Ectodermal cell (in vitro differentiated cells): Measurements from ENCODE around the gene PIK3IP1.
"Not testable (repeated sequence)": the region's sequence is repeated elsewhere in the genome, so short reads cannot be mapped to it uniquely, and the experiment has no call there.

ENCODE experiments used
- H3K27ac ChIP-seq: 2 replicates; pipeline ENCODE4 v1.7.0; 2013; ENCODE audit warnings: mild to moderate bottlenecking, low read depth, low read length; ENCODE audit not compliant: insufficient read depth, poor library complexity, severe bottlenecking
- H3K27me3 ChIP-seq: 2 replicates; pipeline ENCODE4 v1.7.0; 2013; ENCODE audit warnings: mild to moderate bottlenecking, low read length; ENCODE audit not compliant: insufficient read depth, control insufficient read depth, poor library complexity, severe bottlenecking
- H3K36me3 ChIP-seq: one replicate; pipeline ENCODE4 v1.7.0; 2013; ENCODE audit warnings: low read length; ENCODE audit not compliant: control insufficient read depth, insufficient read depth
- H3K4me1 ChIP-seq: one replicate; pipeline ENCODE4 v1.7.0; 2013; ENCODE audit warnings: low read length; ENCODE audit not compliant: control insufficient read depth, insufficient read depth
- H3K4me3 ChIP-seq: 2 replicates; pipeline ENCODE4 v1.7.0; 2013; ENCODE audit warnings: low read depth, low read length, control low read depth; ENCODE audit not compliant: insufficient read depth
- H3K9me3 ChIP-seq: 2 replicates; pipeline ENCODE4 v1.7.0; 2013; ENCODE audit warnings: mild to moderate bottlenecking, low read length, moderate library complexity; ENCODE audit not compliant: control insufficient read depth
- WGBS, 2 experiments: methylation state at CpG; one replicate each; pipeline ENCODE4 v1.1.7; 2013; ENCODE audit warnings: missing lambda C conversion rate in 2 of 2; 5-methylcytosine and 5-hydroxymethylcytosine counted together

PIK3IP1 gene

DNA sequence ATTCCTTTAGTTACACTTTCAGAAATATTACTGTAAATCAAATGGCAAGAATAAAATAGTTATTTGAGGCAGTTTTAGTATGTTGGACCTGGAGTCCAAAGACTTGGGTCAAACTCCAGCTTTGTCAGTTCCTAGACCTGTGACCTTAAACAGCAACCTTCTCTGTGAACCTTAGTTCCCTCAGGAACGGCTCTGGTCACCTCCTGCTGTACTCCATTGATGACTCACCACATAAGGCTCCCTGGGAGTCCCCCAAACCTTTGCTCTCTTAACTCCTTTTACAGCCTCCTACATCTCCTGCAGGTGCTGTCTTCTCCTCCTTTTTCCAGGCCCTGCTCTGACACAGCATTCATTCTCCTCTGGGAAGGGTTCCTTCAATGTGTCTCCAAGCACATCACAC lies 51.1 kb downstream of the PIK3IP1 start:
- no peaks in the 10 kb centered on the region for H3K9me3 ChIP-seq
- H3K36me3 ChIP-seq, result no peaks in the 10 kb centered on the region
- H3K4me3 ChIP-seq, result no peak overlapping the region
- H3K4me1 ChIP-seq, result peaks cover 12% of the 10 kb centered on the region
- WGBS, 2 experiments, result 51 to 69% methylated on average over 1 of the region's 1 CpG
- H3K27ac ChIP-seq, result no peak overlapping the region
- H3K27me3 ChIP-seq, result no peaks in the 10 kb centered on the region

DNA sequence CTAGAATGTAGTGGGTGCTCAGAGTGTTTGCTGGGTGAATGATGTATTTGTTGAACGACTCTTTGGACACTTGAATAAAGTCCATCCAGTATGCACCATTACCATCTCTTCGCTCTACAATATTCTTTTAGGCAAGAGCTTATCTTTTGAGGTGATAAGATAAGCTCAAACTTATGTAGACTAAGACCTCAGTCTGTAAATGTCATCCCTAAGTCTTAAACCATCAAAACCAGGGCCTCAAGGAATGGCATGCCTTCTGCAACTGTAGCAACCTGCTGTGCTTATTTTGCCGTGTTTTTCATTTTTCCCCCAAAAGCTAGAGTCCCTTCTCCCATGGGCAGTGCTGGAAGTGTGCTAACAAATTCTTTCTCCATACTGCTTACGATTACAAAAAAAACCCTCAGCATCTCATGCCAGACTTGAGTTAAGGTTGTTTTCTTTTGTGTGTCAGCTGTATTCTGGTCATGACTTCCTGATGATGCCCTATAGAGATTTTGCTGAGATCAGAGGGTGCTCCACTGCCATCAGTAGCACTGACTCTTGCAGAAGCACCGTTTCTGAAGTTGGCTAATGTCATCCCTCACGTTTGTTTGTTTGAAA lies 52.4 kb downstream of the PIK3IP1 start:
- no peak overlapping the region for H3K4me3 ChIP-seq
- WGBS, 2 experiments, result 93 to 96% methylated on average over 5 to 6 of the region's 6 CpGs
- no peaks in the 10 kb centered on the region for H3K36me3 ChIP-seq
- peaks cover 12% of the 10 kb centered on the region for H3K4me1 ChIP-seq
- no peaks in the 10 kb centered on the region for H3K9me3 ChIP-seq
- H3K27me3 ChIP-seq, result no peaks in the 10 kb centered on the region
- no peak overlapping the region for H3K27ac ChIP-seq

DNA sequence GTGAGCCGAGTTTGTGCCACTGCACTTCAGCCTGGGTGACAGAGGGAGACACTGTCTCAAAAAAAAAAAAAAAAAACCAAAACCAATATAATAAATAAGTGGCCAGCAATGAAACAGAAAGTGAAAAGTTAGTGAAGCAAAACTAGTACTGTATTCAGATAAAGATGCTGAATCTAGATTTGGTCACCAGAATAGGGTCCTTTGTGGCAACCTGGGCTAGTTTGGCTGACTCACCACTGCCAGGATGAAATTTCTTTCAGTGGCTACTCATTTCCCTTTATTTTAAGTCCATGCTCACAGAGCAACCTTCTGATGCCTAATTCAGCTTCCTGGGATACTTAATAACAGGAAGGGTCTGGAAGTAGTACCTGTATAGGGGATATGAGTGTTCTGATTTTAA lies 54.2 kb downstream of the PIK3IP1 start:
- no peaks in the 10 kb centered on the region for H3K9me3 ChIP-seq
- H3K36me3 ChIP-seq, result no peaks in the 10 kb centered on the region
- H3K27ac ChIP-seq, result no peak overlapping the region
- WGBS, 2 experiments, result 75 to 100% methylated on average over 1 of the region's 1 CpG
- H3K27me3 ChIP-seq, result no peaks in the 10 kb centered on the region
- no peak overlapping the region for H3K4me3 ChIP-seq
- no peaks in the 10 kb centered on the region for H3K4me1 ChIP-seq

DNA sequence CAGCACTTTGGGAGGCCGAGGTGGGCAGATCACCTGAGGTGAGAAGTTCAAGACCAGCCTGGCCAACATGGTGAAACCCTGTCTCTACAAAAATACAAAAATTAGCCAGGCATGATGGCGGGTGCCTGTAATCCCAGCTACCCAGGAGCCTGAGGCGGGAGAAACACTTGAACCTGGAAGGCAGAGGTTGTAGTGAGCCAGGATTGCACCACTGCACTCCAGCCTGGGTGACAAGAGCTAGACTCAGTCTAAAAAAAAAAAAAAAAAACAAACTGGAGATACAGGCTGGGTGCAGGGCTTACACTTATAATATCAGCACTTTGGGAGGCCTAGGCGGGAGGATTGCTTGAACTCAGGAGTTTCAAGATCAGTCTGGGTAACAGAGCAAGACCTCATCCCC lies 56.2 kb downstream of the PIK3IP1 start:
- not testable (repeated sequence) for H3K4me3 ChIP-seq, H3K9me3 ChIP-seq, H3K4me1 ChIP-seq, H3K36me3 ChIP-seq, H3K27me3 ChIP-seq, H3K27ac ChIP-seq
- 91 to 94% methylated on average over 4 of the region's 4 CpGs for WGBS, 2 experiments

DNA sequence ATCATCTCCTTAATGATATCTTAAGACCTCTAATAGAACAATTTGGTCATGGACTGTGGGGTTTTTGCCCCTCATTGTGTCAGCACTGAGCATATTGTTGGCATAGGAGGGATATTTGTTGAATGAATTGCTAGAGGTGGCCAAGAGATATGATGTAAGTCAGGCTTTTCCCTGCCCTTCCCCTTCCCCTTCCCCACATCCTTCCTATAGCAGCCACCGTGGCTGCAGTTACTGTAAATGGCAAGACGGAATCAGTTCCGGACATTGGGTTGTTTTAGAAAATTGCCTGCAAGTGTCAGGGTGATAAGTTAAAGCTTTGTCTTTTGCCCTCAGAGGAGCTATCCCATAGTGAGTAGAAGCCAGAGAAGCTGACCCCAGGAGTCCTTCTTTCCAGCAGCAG lies 57.2 kb downstream of the PIK3IP1 start:
- no peaks in the 10 kb centered on the region for H3K36me3 ChIP-seq
- 57 to 77% methylated on average over 3 of the region's 3 CpGs for WGBS, 2 experiments
- H3K27ac ChIP-seq, result no peak overlapping the region
- no peaks in the 10 kb centered on the region for H3K9me3 ChIP-seq
- H3K4me3 ChIP-seq, result no peak overlapping the region
- H3K4me1 ChIP-seq, result peaks cover 4% of the 10 kb centered on the region
- no peaks in the 10 kb centered on the region for H3K27me3 ChIP-seq

DNA sequence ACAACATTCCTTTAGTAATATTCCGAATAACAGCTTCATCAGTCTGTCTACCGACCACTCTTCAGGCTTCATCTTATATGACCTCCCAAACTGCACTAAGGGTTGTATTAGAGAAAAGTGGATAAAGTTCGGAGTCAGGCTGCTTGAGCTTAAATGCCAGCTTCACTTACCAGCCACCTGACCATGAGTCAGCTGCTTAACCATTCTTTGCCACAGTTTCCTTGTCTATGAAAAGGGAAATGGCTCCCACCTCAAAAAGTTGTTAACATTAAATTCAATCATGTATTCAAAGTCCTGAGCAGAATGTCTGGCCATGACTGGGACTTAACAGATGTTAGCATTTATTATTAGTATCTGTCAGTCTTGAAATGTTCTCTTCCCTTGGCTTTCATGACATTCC lies 59.3 kb downstream of the PIK3IP1 start:
- peaks cover 3% of the 10 kb centered on the region for H3K36me3 ChIP-seq
- no peak overlapping the region for H3K4me3 ChIP-seq
- H3K27me3 ChIP-seq, result no peaks in the 10 kb centered on the region
- no peaks in the 10 kb centered on the region for H3K9me3 ChIP-seq
- peaks cover 17% of the 10 kb centered on the region for H3K4me1 ChIP-seq
- WGBS, 2 experiments, result 93 to 100% methylated on average over 3 of the region's 3 CpGs
- no peak overlapping the region for H3K27ac ChIP-seq
